ENCODE results near the gene SLC7A1. TPM values are rescaled to one million over a fixed set of nuclear protein-coding genes. Genes with fewer than 3 reads are reported as not detected.
A peak's percentile ranks its signal among the peaks of the same experiment; 100 is the strongest.

SLC7A1 gene
- total RNA-seq, 1 donor from 2014 or later, result 14.9 TPM

DNA sequence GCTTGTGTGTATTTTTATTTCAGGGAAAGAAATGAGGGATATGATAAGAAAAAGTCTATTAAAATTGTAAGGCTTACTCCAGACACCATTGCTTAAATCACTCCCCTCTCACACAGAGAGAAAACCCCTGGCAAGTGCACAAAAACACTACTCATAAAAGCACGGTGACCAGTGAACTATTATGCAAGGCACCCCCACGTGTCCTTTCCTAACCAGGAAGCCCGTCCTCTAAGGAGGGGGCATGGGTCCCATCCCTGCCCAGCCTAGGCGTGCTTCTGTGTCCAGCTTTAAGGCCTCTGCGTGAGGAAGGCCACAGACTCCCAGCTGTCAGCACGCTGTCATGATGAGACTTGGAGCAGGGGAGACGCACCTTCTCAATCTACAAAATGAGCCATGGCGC, 83.5 kb downstream of the SLC7A1 start:
- DNase-seq (ENCODE audit: low read depth in 2 of 2), result no peak

DNA sequence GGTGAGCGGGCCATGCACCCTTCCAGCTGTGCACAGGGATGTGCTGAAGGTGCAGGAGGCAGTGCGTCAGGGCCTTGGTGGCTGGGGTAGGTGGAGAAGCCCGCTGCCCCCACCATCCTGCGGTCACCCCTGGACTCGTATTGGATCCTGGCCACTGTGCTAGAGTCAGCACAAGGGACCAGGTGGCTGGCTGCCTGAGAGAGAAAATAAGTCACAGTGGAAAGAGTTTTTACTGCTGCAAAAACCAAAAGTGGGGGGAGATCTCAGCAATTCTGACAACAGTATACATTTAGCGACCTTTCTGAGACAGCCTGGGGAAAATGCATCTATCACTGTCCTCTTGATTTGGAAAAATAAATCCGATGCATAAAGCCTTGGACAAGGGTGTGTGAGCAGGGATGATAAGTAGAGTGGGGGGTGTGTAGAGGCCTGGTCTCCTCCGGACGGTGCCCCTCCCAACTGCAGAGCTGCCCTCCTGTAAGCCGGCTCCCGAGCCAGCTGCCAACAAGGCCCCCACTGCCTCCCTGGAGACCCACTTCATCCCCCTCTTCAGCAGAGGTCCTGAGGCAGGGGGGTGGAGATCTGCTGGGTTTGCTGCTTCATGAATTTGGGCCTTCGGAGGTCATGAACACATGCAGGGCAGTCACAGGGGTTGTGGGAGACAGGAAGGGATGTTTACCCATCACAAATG, 84.2 kb downstream of the SLC7A1 start:
- no peak for DNase-seq (ENCODE audit: low read depth in 2 of 2)

DNA sequence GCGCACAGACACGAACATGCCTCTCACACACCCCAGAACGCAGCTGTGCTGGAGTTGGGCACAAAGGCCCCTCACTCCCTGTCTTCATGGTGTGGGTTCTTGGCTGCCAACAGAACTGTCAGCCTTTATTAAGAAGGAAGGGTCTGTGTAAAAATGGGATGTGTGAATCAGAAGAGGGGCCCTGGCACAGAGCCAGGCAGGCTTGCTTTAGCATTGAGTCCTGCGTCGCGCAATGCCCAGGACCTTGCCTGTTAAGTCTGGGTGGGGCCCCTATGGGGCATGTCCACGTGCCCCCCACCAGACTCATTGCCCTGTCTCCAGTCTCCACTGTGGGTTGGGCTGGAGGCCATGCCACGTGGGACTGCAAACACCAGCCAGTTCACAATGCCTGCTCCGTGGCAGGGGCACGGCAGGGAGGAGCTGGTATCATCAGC, 84.8 kb downstream of the SLC7A1 start:
- no peak for DNase-seq (ENCODE audit: low read depth in 2 of 2)

DNA sequence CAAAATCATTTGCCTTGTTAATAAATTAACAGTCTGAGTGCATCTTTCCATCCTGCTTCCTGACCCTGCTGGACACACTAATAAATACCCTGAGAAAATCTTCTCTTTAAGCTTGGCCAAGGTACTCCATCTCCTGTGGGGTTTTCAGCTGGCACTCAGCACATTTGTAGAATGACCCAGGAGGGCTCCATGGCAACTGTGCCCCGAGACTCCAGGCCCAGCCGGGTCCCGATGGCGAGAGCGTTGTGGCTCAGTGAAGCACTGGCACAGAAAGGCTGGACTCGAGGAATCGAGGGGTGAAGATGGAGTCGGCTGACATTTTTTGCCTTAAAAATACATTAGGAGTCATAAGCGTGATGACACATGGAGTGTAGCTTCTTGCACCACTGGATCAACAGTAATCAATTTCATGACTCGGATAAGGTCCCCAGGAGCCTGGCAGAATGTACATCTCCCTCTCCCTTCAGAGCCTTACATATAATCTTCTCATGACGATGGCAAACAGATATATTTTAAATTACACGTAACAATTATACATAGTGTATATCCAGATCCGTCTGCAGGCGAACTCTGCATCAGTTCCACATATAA, 85.4 kb downstream of the SLC7A1 start:
- no peak for DNase-seq (ENCODE audit: low read depth in 2 of 2)

GRCh38 chr13:29508876-29509252, 86.6 kb downstream of the SLC7A1 start:
- no peak for DNase-seq (ENCODE audit: low read depth in 2 of 2)

GRCh38 chr13:29508130-29508875, 87.2 kb downstream of the SLC7A1 start:
- peak; percentile 61 to 80 for DNase-seq (ENCODE audit: low read depth in 2 of 2)

GRCh38 chr13:29507356-29507755, 88.1 kb downstream of the SLC7A1 start:
- no peak for DNase-seq (ENCODE audit: low read depth in 2 of 2)

DNA sequence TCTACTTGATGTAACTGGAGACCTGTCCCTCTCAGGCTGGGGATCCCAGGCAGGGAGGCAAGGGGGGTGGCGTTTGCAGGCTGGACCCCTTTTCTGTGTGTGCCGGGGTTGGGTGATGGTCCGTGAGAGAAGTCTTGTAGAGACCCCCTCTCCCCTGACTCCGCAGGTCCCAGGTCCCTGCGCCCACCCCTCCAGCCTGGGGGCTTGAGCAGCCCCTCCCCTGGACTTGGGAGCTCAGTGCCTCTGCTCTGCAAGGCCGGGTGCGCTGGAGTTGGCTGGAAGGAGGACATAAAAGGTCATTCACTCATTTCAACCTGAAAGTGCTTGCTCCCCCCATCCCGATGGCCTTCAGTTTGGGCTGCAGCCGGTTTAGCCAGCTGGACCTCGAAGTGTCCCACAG, 89.5 kb downstream of the SLC7A1 start:
- no peak for DNase-seq (ENCODE audit: low read depth in 2 of 2)

DNA sequence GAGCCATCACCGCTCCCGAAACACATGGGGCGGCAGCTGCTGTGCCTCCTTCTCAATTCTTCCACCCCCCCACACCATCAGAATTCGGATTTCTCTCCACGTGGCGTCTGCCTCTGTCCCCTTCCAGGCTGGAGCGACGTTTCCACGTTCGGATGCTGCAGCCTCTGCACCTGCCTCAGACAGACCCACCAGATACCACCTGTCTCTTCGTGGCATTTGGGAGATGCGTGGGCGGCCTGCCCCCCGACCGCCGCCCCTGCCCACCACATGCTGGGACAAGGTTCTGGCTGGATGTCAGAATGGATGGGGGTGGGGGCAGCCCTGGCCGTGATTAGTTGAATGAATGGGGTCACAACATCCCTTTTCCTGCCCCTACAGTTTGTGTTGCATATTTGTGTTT, 90.0 kb downstream of the SLC7A1 start:
- no peak for DNase-seq (ENCODE audit: low read depth in 2 of 2)

DNA sequence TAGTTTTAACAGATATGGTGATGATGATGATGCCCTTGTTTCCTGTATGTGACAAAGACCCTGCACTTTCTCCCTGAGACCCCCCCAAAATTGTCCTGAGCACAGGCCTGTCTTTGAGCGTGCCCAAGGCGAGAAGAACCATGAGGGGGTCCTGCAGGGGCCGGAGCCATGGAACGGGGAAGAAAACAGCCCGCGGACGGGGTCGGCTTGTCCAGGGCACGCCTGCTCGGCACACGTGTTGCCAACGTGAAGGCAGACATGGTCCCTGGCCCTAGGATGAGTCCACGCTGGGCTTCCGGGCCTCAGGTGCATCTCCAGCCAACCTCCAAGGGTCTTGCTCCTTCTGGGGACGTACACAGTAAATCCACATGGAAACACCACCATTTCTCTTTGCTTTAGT, 90.8 kb downstream of the SLC7A1 start:
- no peak for DNase-seq (ENCODE audit: low read depth in 2 of 2)

- DNase-seq (ENCODE audit: low read depth in 2 of 2), result peak in 1 of 2 donors; percentile 29
Observed at GRCh38 chr13:29503041-29503837, 92.2 kb downstream of the SLC7A1 start.

- DNase-seq (ENCODE audit: low read depth in 2 of 2), result no peak
Observed at GRCh38 chr13:29502391-29503008, 93.0 kb downstream of the SLC7A1 start.

DNA sequence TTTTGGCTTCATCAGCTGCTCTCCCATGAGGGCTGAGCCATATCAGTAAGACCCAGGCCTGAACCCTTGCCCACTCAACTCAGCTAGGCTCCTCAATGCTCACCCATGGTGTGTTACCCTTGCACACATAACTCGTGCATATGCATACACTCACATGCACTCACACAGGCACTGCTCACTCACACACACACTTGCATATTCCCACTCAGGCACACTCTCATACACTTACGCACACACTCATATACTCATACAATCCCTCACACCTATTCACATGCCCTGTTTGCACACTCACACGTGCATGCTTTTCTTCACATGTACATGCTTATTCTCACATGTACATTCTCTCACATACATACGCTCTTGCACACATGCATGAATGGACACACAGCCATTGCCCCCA, 93.8 kb downstream of the SLC7A1 start:
- DNase-seq (ENCODE audit: low read depth in 2 of 2), result no peak

- DNase-seq (ENCODE audit: low read depth in 2 of 2), result no peak
Observed at GRCh38 chr13:29500386-29500785, 95.1 kb downstream of the SLC7A1 start.

DNA sequence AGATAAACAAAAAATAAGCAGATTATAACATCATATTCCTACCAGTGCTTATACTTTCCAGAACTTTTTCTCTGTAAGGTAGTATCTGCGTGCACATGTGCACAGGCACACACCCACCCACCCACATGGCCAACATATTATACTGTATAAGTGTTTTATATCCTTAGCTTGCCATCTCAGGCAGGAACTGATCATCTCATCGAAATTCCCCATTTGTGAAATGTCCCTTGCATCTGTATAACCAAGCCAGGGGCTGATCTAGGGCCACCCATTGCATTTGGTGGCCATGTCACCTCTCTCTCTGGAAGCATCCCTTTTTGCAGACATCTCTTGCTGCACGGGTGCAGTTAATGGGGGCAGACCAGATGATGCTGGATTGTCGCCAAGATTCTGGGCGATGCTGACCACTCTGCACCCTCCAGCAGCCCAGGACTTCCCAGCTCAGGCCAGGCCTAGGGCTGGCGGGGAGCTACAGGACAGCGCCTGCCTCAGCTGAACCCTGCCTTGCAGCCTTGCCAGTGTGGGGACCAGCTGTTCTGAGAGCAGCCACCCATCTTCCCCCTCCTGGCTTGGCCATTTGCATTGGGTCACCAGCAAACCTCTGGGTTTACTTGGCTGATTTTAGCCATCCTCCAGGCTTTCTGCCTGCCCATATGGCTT, 95.9 kb downstream of the SLC7A1 start:
- DNase-seq (ENCODE audit: low read depth in 2 of 2), result no peak

DNA sequence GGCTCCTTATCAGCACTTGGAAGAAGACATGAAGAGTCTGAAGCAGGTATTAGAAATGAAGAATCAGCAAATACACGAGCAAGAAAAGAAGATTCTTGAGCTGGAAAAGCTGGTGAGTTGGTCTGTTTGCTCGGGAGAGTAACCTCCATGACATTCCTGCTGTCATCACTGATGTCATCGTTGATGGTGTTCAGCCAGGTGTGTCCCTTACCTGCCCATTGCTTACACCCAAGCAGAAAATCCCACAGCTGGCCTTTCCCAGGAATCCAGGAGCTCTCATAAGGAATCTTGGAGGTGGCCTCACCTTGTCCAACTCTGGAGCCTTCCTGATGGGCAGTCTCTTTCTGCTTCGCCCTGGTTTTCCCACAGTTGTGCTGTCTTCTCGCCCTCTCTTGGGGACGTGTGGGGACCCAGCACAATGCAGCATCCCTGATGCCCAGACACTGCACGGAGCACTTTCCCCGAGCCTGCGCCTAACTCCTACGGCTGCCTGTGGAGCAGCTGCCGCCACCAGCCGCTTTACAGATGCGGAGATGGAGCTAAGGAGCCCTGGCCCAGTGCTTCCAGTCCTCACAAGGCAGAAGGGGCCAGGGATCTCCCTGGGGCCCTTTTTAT, 97.0 kb downstream of the SLC7A1 start:
- DNase-seq (ENCODE audit: low read depth in 2 of 2), result no peak

GRCh38 chr13:29497137-29497654, 98.3 kb downstream of the SLC7A1 start:
- no peak for DNase-seq (ENCODE audit: low read depth in 2 of 2)

GRCh38 chr13:29496241-29496712, 99.2 kb downstream of the SLC7A1 start:
- no peak for DNase-seq (ENCODE audit: low read depth in 2 of 2)

GRCh38 chr13:29494520-29494919, 101.0 kb downstream of the SLC7A1 start:
- DNase-seq (ENCODE audit: low read depth in 2 of 2), result no peak

DNA sequence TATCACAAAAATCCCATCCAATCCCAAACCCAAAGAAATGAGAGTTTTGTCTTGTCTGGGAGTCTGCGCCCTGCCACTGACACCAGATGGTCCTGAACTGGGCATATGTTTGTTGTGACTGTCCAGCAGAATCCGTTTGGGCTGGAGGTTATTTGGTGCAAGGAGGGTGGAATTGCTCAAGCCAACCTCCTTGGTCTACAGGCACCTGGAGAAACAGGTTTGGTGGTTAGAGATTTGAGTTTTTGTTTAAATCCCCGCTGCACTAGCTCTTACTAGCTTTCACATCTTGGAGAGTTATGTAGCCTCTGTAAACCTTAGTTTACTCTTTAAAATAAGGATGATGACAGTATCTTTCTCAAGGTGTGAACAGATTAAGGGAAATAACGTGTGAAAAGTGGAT, 101.7 kb downstream of the SLC7A1 start:
- DNase-seq (ENCODE audit: low read depth in 2 of 2), result no peak
